ENCODE data around the gene RAB3D.

GRCh38 chr19:11281356-11282049 is 58.0 kb downstream of the RAB3D start:
- TF ChIP-seq CTCF (IDR thresholded peaks at IDR 0.05) (no peak), POLR2A (IDR thresholded peaks at IDR 0.05) (no peak)
